Neuronal stem cell (in vitro differentiated cells): Measurements from ENCODE around the gene JMJD7.

Experiments used
- DNase-seq: peaks from one replicate; pipeline ENCODE4 v3.0.0-alpha.2; 2013; ENCODE audit warnings: low spot score
- H2AFZ ChIP-seq: one replicate; pipeline ENCODE4 v1.6.1; 2013; ENCODE audit warnings: mild to moderate bottlenecking, low read length, inconsistent platforms
- H2AK5ac ChIP-seq: 2 replicates; pipeline ENCODE4 v1.6.1; 2013; ENCODE audit warnings: low read depth, mild to moderate bottlenecking, inconsistent platforms, low read length, moderate library complexity, mixed read lengths
- H2BK120ac ChIP-seq: 2 replicates; pipeline ENCODE4 v1.6.1; 2013; ENCODE audit warnings: low read depth, mild to moderate bottlenecking, inconsistent platforms, low read length, moderate library complexity, mixed read lengths
- H2BK12ac ChIP-seq: one replicate; pipeline ENCODE4 v1.6.1; 2013; ENCODE audit warnings: low read length, inconsistent platforms
- H2BK15ac ChIP-seq: 2 replicates; pipeline ENCODE4 v1.6.1; 2013; ENCODE audit warnings: mild to moderate bottlenecking, low read length, inconsistent platforms, mixed read lengths
- H2BK5ac ChIP-seq: one replicate; pipeline ENCODE4 v1.6.1; 2013; ENCODE audit warnings: inconsistent platforms, mild to moderate bottlenecking, low read length, moderate library complexity
- H3K14ac ChIP-seq: one replicate; pipeline ENCODE4 v1.6.1; 2013; ENCODE audit warnings: low read length, inconsistent platforms
- H3K18ac ChIP-seq: 2 replicates; pipeline ENCODE4 v1.6.1; 2013; ENCODE audit warnings: low read length, inconsistent platforms
- H3K23ac ChIP-seq: 2 replicates; pipeline ENCODE4 v1.6.1; 2013; ENCODE audit warnings: low read depth, mild to moderate bottlenecking, mixed read lengths, low read length, inconsistent platforms; ENCODE audit not compliant: poor library complexity
- H3K27ac ChIP-seq: replicated peaks from 3 replicates; pipeline ENCODE4 v1.5.1; 2013; ENCODE audit warnings: low read length, inconsistent platforms
- H3K27me3 ChIP-seq, 3 experiments: 2 replicates each; pipeline ENCODE4 v1.6.1; 2013; ENCODE audit warnings: low read length in 3 of 3, mild to moderate bottlenecking in 2 of 3, inconsistent platforms in 1 of 3, low read depth in 1 of 3, mixed read lengths in 1 of 3, moderate library complexity in 1 of 3; ENCODE audit not compliant: control insufficient read depth in 3 of 3, insufficient read depth in 3 of 3
- H3K36me3 ChIP-seq, 2 donors: replicated peaks in 1 of 2; 2 replicates each; pipeline ENCODE4 v1.6.1; 2013; ENCODE audit warnings: low read length in 2 of 2; ENCODE audit not compliant: control insufficient read depth in 2 of 2, insufficient read depth in 2 of 2
- H3K4ac ChIP-seq: 2 replicates; pipeline ENCODE4 v1.6.1; 2013; ENCODE audit warnings: inconsistent platforms, mild to moderate bottlenecking, low read length, moderate library complexity
- H3K4me1 ChIP-seq, 2 donors: 1 replicate in 1 of 2; 2 replicates in 1 of 2; pipeline ENCODE4 v1.6.1; 2013; ENCODE audit warnings: low read length in 2 of 2, low read depth in 1 of 2; ENCODE audit not compliant: control insufficient read depth in 2 of 2, insufficient read depth in 1 of 2
- H3K4me2 ChIP-seq: one replicate; pipeline ENCODE4 v1.6.1; 2013; ENCODE audit warnings: mild to moderate bottlenecking, low read length, inconsistent platforms; ENCODE audit not compliant: insufficient read depth, poor library complexity, severe bottlenecking
- H3K4me3 ChIP-seq, 2 donors: 2 replicates each; pipeline ENCODE4 v1.5.1; 2013; ENCODE audit warnings: low read length in 2 of 2, mild to moderate bottlenecking in 2 of 2, inconsistent platforms in 1 of 2, moderate library complexity in 1 of 2
- H3K79me1 ChIP-seq: one replicate; pipeline ENCODE4 v1.6.1; 2013; ENCODE audit warnings: low read depth, mild to moderate bottlenecking, inconsistent platforms, low read length, moderate library complexity
- H3K9ac ChIP-seq: one replicate; pipeline ENCODE4 v1.6.1; 2013; ENCODE audit warnings: mild to moderate bottlenecking, low read depth, low read length, inconsistent platforms; ENCODE audit not compliant: poor library complexity
- H3K9me3 ChIP-seq, 2 donors: replicated peaks in 1 of 2; 2 replicates each; pipeline versions ENCODE3 to v1.6.1; 2013; ENCODE audit warnings: low read length in 2 of 2, mild to moderate bottlenecking in 2 of 2, inconsistent platforms in 1 of 2, low read depth in 1 of 2, mixed read lengths in 1 of 2, moderate library complexity in 1 of 2; ENCODE audit not compliant: control insufficient read depth in 2 of 2, insufficient read depth in 1 of 2
- H4K8ac ChIP-seq: one replicate; pipeline ENCODE4 v1.6.1; 2013; ENCODE audit warnings: low read depth, mild to moderate bottlenecking, inconsistent platforms, low read length, moderate library complexity
- H4K91ac ChIP-seq: one replicate; pipeline ENCODE4 v1.6.1; 2013; ENCODE audit warnings: low read length, low read depth, mild to moderate bottlenecking, inconsistent platforms; ENCODE audit not compliant: poor library complexity
- WGBS, 2 donors: extraction: QIAGEN DNeasy Blood & Tissue Kit; methylation state at CpG; one replicate each; pipeline ENCODE4 v1.1.7; 2013; ENCODE audit warnings: missing lambda C conversion rate in 2 of 2, mixed read lengths in 1 of 2; ENCODE audit not compliant: insufficient read length in 2 of 2, insufficient replicate concordance in 1 of 2; ENCODE audit errors: extremely low coverage in 2 of 2; 5-methylcytosine and 5-hydroxymethylcytosine counted together

JMJD7 gene

GRCh38 chr15:41822957-41823356, 4.9 kb upstream of the JMJD7 start:
- no peak overlapping the region for H2AK5ac ChIP-seq
- no peak overlapping the region for H2BK12ac ChIP-seq
- no peak overlapping the region for H2AFZ ChIP-seq
- H3K4me2 ChIP-seq: no peak overlapping the region
- peaks cover 23 to 70% of the 10 kb centered on the region in 2 donors for H3K36me3 ChIP-seq
- no peak overlapping the region for H2BK120ac ChIP-seq
- no peaks in the 10 kb centered on the region for H3K79me1 ChIP-seq
- H3K27me3 ChIP-seq: no peaks in the 10 kb centered on the region
- no peak overlapping the region for H3K9ac ChIP-seq
- peak overlapping the region; percentile 39 for H2BK5ac ChIP-seq
- DNase-seq: no peak
- no peak overlapping the region for H2BK15ac ChIP-seq
- H3K4me3 ChIP-seq: no peak overlapping the region
- no CpG with 5 or more reads among the region's 6 CpGs for WGBS, 2 donors
- H4K8ac ChIP-seq: no peak overlapping the region
- no peak overlapping the region for H4K91ac ChIP-seq
- H3K9me3 ChIP-seq: no peaks in the 10 kb centered on the region
- H3K4ac ChIP-seq: no peak overlapping the region
- peaks cover 0 to 1% of the 10 kb centered on the region in 2 donors for H3K4me1 ChIP-seq
- no peak overlapping the region for H3K18ac ChIP-seq
- no peak overlapping the region for H3K14ac ChIP-seq
- H3K23ac ChIP-seq: peak overlapping the region; percentile 49
- H3K27ac ChIP-seq: no peak overlapping the region

- Histone ChIP-seq H4K91ac (no peak overlapping the region), H3K9ac (no peak overlapping the region), H3K23ac (no peak overlapping the region), H2AK5ac (no peak overlapping the region), H3K14ac (no peak overlapping the region), H2BK120ac (no peak overlapping the region), H3K79me1 (no peaks in the 10 kb centered on the region), H4K8ac (no peak overlapping the region), H3K4me1 (peaks cover 1 to 2% of the 10 kb centered on the region in 2 donors), H2AFZ (no peak overlapping the region), H3K36me3 (peaks cover 21 to 64% of the 10 kb centered on the region in 2 donors), H3K4ac (no peak overlapping the region), H3K18ac (peak overlapping the region; percentile 52), H2BK5ac (peak overlapping the region; percentile 39), H3K9me3 (no peaks in the 10 kb centered on the region), H3K27me3 (no peaks in the 10 kb centered on the region), H3K4me2 (no peak overlapping the region), H3K4me3 (no peak overlapping the region), H3K27ac (no peak overlapping the region), H2BK12ac (no peak overlapping the region), H2BK15ac (no peak overlapping the region)
- DNase-seq: no peak
- no CpG with 5 or more reads among the region's 11 CpGs for WGBS, 2 donors
These were observed 4.4 kb upstream of the JMJD7 start for GRCh38 chr15:41823502-41823901.

GRCh38 chr15:41824062-41824745, 3.7 kb upstream of the JMJD7 start:
- Histone ChIP-seq H3K27ac (no peak overlapping the region), H3K18ac (no peak overlapping the region), H2AFZ (no peak overlapping the region), H2BK12ac (no peak overlapping the region), H3K4me3 (no peak overlapping the region), H2BK5ac (no peak overlapping the region), H2AK5ac (no peak overlapping the region), H3K4me1 (peaks cover 5 to 8% of the 10 kb centered on the region in 2 donors), H2BK15ac (no peak overlapping the region), H3K4me2 (no peak overlapping the region), H3K9ac (no peak overlapping the region), H3K14ac (no peak overlapping the region), H4K8ac (no peak overlapping the region), H2BK120ac (no peak overlapping the region), H3K79me1 (no peaks in the 10 kb centered on the region), H3K27me3 (no peaks in the 10 kb centered on the region), H3K4ac (no peak overlapping the region), H3K23ac (no peak overlapping the region), H4K91ac (no peak overlapping the region), H3K9me3 (no peaks in the 10 kb centered on the region), H3K36me3 (peaks cover 15 to 57% of the 10 kb centered on the region in 2 donors)
- DNase-seq: no peak
- WGBS, 2 donors: no CpG with 5 or more reads among the region's 19 CpGs

- no peak overlapping the region for H2BK12ac ChIP-seq
- no peak overlapping the region for H4K8ac ChIP-seq
- WGBS, 2 donors: no CpG with 5 or more reads among the region's 10 CpGs
- H3K4me1 ChIP-seq: peaks cover 8% of the 10 kb centered on the region in 2 donors
- no peak overlapping the region for H2AFZ ChIP-seq
- no peak for DNase-seq
- H2BK120ac ChIP-seq: no peak overlapping the region
- H3K27me3 ChIP-seq: no peaks in the 10 kb centered on the region
- no peak overlapping the region for H3K4me3 ChIP-seq
- H3K14ac ChIP-seq: no peak overlapping the region
- no peak overlapping the region for H2BK5ac ChIP-seq
- no peak overlapping the region for H4K91ac ChIP-seq
- no peak overlapping the region for H2AK5ac ChIP-seq
- H3K4me2 ChIP-seq: no peak overlapping the region
- H3K79me1 ChIP-seq: peaks cover 3% of the 10 kb centered on the region
- H2BK15ac ChIP-seq: no peak overlapping the region
- no peak overlapping the region for H3K4ac ChIP-seq
- H3K23ac ChIP-seq: peak overlapping the region; percentile 18
- H3K9ac ChIP-seq: no peak overlapping the region
- H3K36me3 ChIP-seq: peaks cover 14 to 58% of the 10 kb centered on the region in 2 donors
- no peak overlapping the region for H3K18ac ChIP-seq
- H3K27ac ChIP-seq: no peak overlapping the region
- no peaks in the 10 kb centered on the region for H3K9me3 ChIP-seq
These were observed 2.7 kb upstream of the JMJD7 start for GRCh38 chr15:41825145-41825544.
